Type B pancreatic cell (in vitro differentiated cells): ENCODE measurements around the gene CDHR2. TPM values are rescaled to one million over a fixed set of nuclear protein-coding genes. Genes with fewer than 3 reads are reported as not detected.
"Not testable (repeated sequence)": the region's sequence is repeated elsewhere in the genome, so short reads cannot be mapped to it uniquely, and the experiment has no call there.

Experiments
- DNase-seq: peaks from one replicate; pipeline ENCODE4 v3.0.0; 2021; ENCODE audit warnings: mixed read lengths; ENCODE audit not compliant: unreplicated experiment; ENCODE audit errors: extremely low spot score
- H3K27ac Mint-ChIP-seq: 2 replicates; pipeline ENCODE4 v1.8.0; 2021; ENCODE audit warnings: mild to moderate bottlenecking, mixed read lengths
- H3K27me3 Mint-ChIP-seq: 2 replicates; pipeline ENCODE4 v1.8.0; 2021; ENCODE audit warnings: mixed read lengths
- H3K36me3 Mint-ChIP-seq: 2 replicates; pipeline ENCODE4 v1.8.0; 2021; ENCODE audit warnings: mixed read lengths
- H3K4me1 Mint-ChIP-seq: one replicate; pipeline ENCODE4 v1.8.0; 2021; ENCODE audit warnings: mixed read lengths; ENCODE audit not compliant: unreplicated experiment
- H3K4me3 Mint-ChIP-seq: 2 replicates; pipeline ENCODE4 v1.8.0; 2021; ENCODE audit warnings: mild to moderate bottlenecking, mixed read lengths
- H3K9me3 Mint-ChIP-seq: 2 replicates; pipeline ENCODE4 v1.8.0; 2021; ENCODE audit warnings: mixed read lengths
- total RNA-seq: library from RNA; stranded (reverse); gene quantifications from 2 replicates; pipeline ENCODE4 v1.2.1, GENCODE V29; 2021; ENCODE audit warnings: low replicate concordance
- TF ChIP-seq, protein P1 (sequence below): fragments of 200-600 bp; sonication (generic); conservative IDR thresholded peaks from 2 replicates; pipeline ENCODE4 v1.5.0; 2021; ENCODE audit warnings: antibody characterized with exemption, mild to moderate bottlenecking

The CDHR2 gene
- total RNA-seq, 1 donor from 2014 or later = 4.1 TPM

DNA sequence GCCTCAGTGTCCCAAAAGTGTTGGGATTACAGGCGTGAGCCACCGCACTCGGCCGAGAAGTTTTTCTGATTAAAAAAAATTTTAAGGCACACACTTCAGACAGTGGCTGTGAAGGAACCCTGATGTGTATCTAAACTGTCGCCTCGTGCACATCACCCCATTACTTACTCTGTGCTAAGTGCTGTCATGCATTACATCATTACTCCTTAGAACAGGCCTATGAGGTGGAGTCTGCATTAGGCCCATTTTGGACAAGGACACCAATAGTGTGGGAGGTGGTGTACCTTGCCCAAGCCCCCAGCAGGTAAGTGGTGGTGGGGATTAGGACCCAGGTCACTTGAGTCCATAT is 3.8 kb upstream of the CDHR2 start:
- Mint-ChIP-seq H3K4me3 (peak overlapping the region; percentile 94), H3K36me3 (no peaks in the 10 kb centered on the region), H3K9me3 (no peaks in the 10 kb centered on the region), H3K27ac (peak overlapping the region; percentile 93), H3K4me1 (peaks cover 29% of the 10 kb centered on the region), H3K27me3 (no peaks in the 10 kb centered on the region)
- no peak for DNase-seq
- TF ChIP-seq, protein P1, sequence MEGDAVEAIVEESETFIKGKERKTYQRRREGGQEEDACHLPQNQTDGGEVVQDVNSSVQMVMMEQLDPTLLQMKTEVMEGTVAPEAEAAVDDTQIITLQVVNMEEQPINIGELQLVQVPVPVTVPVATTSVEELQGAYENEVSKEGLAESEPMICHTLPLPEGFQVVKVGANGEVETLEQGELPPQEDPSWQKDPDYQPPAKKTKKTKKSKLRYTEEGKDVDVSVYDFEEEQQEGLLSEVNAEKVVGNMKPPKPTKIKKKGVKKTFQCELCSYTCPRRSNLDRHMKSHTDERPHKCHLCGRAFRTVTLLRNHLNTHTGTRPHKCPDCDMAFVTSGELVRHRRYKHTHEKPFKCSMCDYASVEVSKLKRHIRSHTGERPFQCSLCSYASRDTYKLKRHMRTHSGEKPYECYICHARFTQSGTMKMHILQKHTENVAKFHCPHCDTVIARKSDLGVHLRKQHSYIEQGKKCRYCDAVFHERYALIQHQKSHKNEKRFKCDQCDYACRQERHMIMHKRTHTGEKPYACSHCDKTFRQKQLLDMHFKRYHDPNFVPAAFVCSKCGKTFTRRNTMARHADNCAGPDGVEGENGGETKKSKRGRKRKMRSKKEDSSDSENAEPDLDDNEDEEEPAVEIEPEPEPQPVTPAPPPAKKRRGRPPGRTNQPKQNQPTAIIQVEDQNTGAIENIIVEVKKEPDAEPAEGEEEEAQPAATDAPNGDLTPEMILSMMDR = no peak

DNA sequence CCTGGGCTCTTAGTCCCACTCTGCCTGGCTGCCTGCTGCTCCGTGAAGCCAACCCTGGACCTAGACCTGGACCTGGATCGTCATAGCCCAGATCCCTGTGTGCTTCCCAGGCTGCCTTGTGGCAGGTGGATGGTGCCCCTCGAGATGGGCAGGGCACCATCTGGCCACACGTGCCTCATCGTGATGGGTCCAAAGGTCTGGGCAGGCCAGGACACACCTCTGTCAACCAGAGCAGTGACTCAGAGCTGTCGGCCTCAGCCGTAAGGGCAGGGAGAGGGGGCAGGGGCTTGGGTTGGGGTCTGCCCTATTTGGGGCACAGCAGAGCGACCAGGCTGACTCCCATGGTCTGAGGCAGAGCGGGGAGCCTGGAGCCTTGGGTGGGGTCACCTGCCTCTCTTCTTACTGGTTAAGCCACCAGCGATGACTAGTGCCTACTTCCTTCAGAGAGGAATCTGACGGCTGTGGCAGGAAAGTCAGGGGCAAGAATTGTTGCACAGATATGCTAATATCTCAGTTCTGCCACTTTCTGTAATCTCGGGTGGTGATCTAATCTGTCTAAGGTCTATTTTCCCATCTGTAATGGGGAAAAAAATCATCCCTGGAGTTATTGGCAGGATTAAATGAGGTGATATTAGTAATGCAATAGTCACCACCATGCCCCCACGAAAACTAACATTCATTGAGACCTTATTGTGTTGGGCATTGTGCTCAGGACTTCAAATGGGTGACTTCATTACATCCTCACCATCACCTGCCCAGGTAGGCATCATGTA is 3.2 kb upstream of the CDHR2 start:
- TF ChIP-seq, protein P1 = no peak
- H3K9me3 Mint-ChIP-seq = no peaks in the 10 kb centered on the region
- no peaks in the 10 kb centered on the region for H3K36me3 Mint-ChIP-seq
- H3K4me3 Mint-ChIP-seq = peak overlapping the region; percentile 52
- H3K27me3 Mint-ChIP-seq = no peaks in the 10 kb centered on the region
- H3K4me1 Mint-ChIP-seq = peaks cover 23% of the 10 kb centered on the region
- DNase-seq = no peak
- H3K27ac Mint-ChIP-seq = peak overlapping the region; percentile 82

DNA sequence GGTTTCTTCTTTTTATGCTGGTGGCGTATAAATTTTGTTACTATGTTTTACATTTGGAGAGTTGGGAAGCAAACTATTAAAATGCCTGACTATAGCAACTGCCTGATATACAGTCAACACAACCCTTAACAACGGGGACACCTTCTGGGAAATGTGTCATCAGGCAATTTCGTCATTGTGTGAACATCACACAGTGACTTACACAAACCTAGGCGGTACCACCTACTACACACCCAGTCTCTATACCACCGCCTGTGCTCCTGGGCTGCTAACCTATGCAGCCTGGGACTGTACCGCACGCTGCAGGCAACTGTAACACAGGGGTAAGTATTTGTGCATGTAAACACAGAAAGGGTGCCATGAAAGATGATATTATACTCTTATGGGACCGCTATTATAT is 1.3 kb upstream of the CDHR2 start:
- peaks cover 7% of the 10 kb centered on the region for H3K4me1 Mint-ChIP-seq
- no peaks in the 10 kb centered on the region for H3K9me3 Mint-ChIP-seq
- DNase-seq = no peak
- H3K36me3 Mint-ChIP-seq = no peaks in the 10 kb centered on the region
- H3K27ac Mint-ChIP-seq = peak overlapping the region; percentile 33
- TF ChIP-seq, protein P1 = no peak
- H3K4me3 Mint-ChIP-seq = no peak overlapping the region
- no peaks in the 10 kb centered on the region for H3K27me3 Mint-ChIP-seq

DNA sequence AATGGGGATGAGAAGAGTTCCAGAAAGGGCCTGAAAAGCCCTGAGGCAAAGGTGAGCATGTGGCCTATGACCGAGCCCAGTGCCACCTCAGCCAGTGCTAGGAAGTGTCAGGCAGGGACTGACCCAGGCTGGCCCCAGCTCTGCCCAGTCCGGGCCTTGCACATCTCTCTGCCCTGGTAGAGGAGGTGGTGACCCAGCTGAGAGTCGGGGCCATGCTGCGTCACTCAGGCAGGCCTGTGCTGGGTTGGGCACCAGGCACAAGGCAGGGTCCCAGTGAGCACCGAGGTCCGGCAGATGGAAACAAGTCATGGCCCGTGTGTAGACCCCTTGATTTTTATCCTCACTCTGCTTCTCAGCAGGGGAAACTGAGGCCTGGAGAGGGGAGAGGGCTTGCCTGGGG is 729 bp downstream of the CDHR2 start:
- Mint-ChIP-seq H3K36me3 (no peaks in the 10 kb centered on the region), H3K4me1 (peaks cover 10% of the 10 kb centered on the region), H3K27me3 (no peaks in the 10 kb centered on the region), H3K4me3 (no peak overlapping the region), H3K27ac (no peak overlapping the region), H3K9me3 (no peaks in the 10 kb centered on the region)
- no peak for DNase-seq
- TF ChIP-seq, protein P1 = no peak

DNA sequence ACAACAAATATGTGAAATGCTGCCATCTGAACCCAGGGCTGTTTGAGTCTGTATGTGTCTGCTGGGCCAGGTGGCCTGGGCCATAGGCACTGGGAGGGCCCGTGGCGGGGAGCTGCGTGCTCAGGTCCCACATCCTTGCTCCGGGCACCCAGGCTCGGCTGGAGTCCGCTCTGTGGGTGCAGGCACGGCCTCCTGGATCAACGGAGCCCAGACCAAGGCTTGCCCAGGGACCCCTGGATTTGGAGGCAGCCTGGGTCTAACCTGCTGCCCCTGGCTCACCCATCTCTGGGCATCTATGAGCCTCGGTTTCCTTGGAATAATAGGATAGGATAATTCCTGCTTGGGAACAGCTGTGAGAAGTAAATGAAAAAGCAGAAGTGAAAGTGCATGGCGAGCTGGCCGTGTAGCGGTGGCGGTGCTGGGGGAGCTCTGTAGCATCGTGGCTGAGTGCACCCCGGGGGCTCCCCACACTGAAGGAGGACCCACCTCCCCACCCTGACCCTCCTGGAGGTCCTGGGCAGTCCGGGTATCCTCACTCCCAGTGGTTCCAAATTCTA is 1.2 kb downstream of the CDHR2 start:
- no peak for DNase-seq
- H3K27me3 Mint-ChIP-seq = no peaks in the 10 kb centered on the region
- TF ChIP-seq, protein P1 = no peak

DNA sequence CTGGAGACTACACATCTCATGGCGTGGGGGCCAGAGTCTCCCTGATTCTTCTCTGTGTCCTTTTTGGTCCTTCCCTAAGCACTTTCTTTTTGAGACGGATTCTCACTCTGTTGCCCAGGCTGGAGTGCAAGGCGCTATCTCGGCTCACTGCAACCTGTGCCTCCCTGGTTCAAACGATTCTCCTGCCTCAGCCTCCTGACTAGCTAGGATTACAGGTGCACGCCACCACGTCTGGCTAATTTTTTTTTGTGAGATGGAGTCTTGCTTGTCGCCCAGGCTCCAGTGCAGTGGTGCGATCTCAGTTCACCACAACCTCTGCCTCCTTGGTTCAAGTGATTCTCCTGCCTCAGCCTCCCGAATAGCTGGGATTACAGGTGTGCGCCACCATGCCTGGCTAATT is 1.8 kb downstream of the CDHR2 start:
- peaks cover 14% of the 10 kb centered on the region for H3K4me1 Mint-ChIP-seq
- not testable (repeated sequence) for DNase-seq, H3K36me3 Mint-ChIP-seq, H3K27ac Mint-ChIP-seq, H3K4me3 Mint-ChIP-seq, H3K9me3 Mint-ChIP-seq, H3K27me3 Mint-ChIP-seq

More for the DNA sequence above, 1.2 kb downstream of the CDHR2 start:
- Mint-ChIP-seq H3K4me3 (no peak overlapping the region), H3K9me3 (no peaks in the 10 kb centered on the region), H3K36me3 (no peaks in the 10 kb centered on the region), H3K27ac (no peak overlapping the region), H3K4me1 (peaks cover 14% of the 10 kb centered on the region)
